Neural crest cell (in vitro differentiated cells): Measurements from ENCODE around the gene FUZ. TPM values are rescaled to one million over a fixed set of nuclear protein-coding genes. Genes with fewer than 3 reads are reported as not detected.
"Not testable (repeated sequence)": the region's sequence is repeated elsewhere in the genome, so short reads cannot be mapped to it uniquely, and the experiment has no call there.

Source experiments
- DNase-seq: peaks from one replicate; pipeline ENCODE4 v3.0.0; 2021; ENCODE audit warnings: low read depth, mixed read lengths, low spot score
- H3K27ac Mint-ChIP-seq: one replicate; pipeline ENCODE4 v1.8.0; 2021; ENCODE audit warnings: mild to moderate bottlenecking, mixed read lengths; ENCODE audit not compliant: unreplicated experiment
- H3K27me3 Mint-ChIP-seq: 2 replicates; pipeline ENCODE4 v1.8.0; 2021; ENCODE audit warnings: low read depth, mild to moderate bottlenecking, mixed read lengths
- H3K36me3 Mint-ChIP-seq: 2 replicates; pipeline ENCODE4 v1.8.0; 2021; ENCODE audit warnings: low read depth, mild to moderate bottlenecking, mixed read lengths
- H3K4me1 Mint-ChIP-seq: 2 replicates; pipeline ENCODE4 v1.8.0; 2021; ENCODE audit warnings: mixed read lengths
- H3K4me3 Mint-ChIP-seq: one replicate; pipeline ENCODE4 v1.8.0; 2021; ENCODE audit warnings: mild to moderate bottlenecking, mixed read lengths
- H3K9me3 Mint-ChIP-seq: 2 replicates; pipeline ENCODE4 v1.8.0; 2021; ENCODE audit warnings: mixed read lengths
- total RNA-seq: library from RNA; stranded (reverse); gene quantifications from 2 replicates; pipeline ENCODE4 v1.2.1, GENCODE V29; 2021
- TF ChIP-seq, protein P1 (sequence below): fragments of 200-600 bp; sonication (generic); conservative IDR thresholded peaks from 2 replicates; pipeline ENCODE4 v1.5.0; 2021; ENCODE audit warnings: antibody characterized with exemption, mild to moderate bottlenecking

FUZ gene
- total RNA-seq, 1 donor from 2014 or later, result 38.0 TPM

DNA sequence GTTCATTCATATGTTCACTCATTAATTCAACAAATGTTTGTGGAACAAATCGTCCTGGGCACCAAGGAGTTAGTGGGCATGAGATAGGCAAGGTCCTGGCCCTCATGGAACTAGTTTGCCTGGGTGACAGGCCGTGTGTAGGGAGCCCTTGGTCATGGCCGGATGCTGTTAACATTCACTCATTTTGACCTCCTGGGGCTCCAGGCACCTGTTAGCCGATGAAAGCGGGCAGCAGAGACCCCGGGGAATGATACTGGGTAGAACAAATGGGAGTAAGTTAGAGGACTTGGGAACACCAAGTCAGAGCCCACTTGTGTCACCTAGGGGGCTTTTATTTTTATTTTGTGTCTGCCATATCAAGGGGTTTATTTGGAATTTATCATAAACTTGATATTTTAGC is 11.6 kb upstream of the FUZ start:
- Mint-ChIP-seq H3K9me3 (no peaks in the 10 kb centered on the region), H3K36me3 (peaks cover 10% of the 10 kb centered on the region), H3K4me3 (no peak overlapping the region), H3K4me1 (peaks cover 15% of the 10 kb centered on the region), H3K27me3 (no peaks in the 10 kb centered on the region), H3K27ac (no peak overlapping the region)
- TF ChIP-seq, protein P1, sequence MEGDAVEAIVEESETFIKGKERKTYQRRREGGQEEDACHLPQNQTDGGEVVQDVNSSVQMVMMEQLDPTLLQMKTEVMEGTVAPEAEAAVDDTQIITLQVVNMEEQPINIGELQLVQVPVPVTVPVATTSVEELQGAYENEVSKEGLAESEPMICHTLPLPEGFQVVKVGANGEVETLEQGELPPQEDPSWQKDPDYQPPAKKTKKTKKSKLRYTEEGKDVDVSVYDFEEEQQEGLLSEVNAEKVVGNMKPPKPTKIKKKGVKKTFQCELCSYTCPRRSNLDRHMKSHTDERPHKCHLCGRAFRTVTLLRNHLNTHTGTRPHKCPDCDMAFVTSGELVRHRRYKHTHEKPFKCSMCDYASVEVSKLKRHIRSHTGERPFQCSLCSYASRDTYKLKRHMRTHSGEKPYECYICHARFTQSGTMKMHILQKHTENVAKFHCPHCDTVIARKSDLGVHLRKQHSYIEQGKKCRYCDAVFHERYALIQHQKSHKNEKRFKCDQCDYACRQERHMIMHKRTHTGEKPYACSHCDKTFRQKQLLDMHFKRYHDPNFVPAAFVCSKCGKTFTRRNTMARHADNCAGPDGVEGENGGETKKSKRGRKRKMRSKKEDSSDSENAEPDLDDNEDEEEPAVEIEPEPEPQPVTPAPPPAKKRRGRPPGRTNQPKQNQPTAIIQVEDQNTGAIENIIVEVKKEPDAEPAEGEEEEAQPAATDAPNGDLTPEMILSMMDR, result no peak
- DNase-seq, result no peak

DNA sequence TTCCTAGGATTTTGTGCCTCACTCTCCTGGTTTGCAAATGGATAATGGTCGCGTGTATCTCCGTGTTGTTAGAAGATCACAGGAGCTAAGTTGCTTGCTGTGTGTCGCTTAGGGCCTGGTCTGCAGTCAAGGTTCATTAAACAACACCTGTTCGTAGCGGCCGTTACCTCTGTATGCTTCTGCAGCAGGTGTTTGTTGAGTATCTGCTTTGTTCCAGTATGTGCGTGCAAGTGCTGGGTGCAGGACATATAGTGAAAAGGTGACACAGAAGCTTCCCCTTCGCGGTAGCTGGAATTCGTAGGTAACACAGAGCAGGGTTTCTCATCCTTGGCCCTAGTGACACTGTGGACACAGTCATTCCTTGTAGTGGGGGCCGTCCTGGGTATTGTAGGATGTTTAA is 10.4 kb upstream of the FUZ start:
- no peak for DNase-seq
- no peaks in the 10 kb centered on the region for H3K9me3 Mint-ChIP-seq
- TF ChIP-seq, protein P1, result no peak
- peak overlapping the region; percentile 68 for H3K4me3 Mint-ChIP-seq
- H3K36me3 Mint-ChIP-seq, result peaks cover 10% of the 10 kb centered on the region
- H3K27me3 Mint-ChIP-seq, result no peaks in the 10 kb centered on the region
- H3K4me1 Mint-ChIP-seq, result peaks cover 23% of the 10 kb centered on the region
- no peak overlapping the region for H3K27ac Mint-ChIP-seq

DNA sequence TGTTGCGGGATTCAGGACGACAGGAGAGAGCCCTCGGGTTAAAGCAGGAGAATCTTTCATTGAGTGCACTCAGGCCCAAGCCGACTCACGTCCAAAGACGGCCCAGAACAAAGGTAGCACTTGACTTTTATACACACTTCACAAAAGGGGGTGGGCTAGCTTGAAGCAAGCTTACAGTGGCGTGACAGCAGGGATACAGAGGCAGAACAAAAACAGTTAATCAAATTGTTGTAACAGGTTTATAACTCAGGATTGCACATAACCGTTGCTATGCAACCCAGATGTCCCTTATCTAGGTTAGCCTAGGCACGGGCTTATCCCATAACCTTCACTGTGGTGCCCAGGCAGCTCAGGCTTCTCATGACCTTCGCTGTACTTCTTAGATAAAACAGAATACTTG is 7.0 kb upstream of the FUZ start:
- Mint-ChIP-seq H3K27ac (peak overlapping the region; percentile 43), H3K4me3 (peak overlapping the region; percentile 100), H3K27me3 (no peaks in the 10 kb centered on the region), H3K36me3 (peaks cover 5% of the 10 kb centered on the region), H3K4me1 (peaks cover 29% of the 10 kb centered on the region), H3K9me3 (no peaks in the 10 kb centered on the region)
- DNase-seq, result no peak
- TF ChIP-seq, protein P1, result no peak

DNA sequence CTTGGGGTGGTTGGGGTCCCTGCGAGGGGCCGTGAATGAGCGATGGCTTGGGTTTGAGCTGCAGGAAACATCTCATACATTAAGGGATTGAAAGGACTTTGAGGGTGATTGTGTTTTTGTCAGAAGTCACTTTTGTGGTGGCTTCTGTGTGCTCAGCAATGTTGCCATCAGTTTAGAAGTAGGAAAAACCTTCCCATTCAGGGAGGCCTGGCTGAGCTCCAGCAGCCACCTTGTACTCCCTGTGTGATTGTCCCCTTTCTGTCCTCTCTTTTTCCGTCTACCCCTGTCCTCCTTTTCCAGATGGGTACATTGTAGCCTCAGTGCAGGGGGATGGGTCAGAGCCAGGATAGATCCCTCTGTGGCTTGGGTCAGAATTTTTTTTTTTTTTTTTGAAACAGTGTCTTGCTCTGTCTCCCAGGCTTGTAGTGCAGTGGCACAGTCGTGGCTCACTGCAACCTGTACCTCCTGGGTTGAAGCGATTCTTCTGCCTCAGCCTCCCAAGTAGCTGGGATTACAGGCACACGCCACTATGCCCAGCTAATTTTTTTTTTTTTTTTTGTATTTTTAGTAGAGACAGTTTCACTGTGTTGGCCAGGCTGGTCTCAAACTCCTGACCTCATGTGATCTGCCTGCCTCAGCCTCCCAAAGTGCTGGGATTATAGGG is 6.5 kb upstream of the FUZ start:
- H3K9me3 Mint-ChIP-seq, DNase-seq, H3K27me3 Mint-ChIP-seq, H3K36me3 Mint-ChIP-seq: not testable (repeated sequence)
- peaks cover 29% of the 10 kb centered on the region for H3K4me1 Mint-ChIP-seq
- peak overlapping the region; percentile 100 for H3K4me3 Mint-ChIP-seq
- peak overlapping the region; percentile 79 for H3K27ac Mint-ChIP-seq

DNA sequence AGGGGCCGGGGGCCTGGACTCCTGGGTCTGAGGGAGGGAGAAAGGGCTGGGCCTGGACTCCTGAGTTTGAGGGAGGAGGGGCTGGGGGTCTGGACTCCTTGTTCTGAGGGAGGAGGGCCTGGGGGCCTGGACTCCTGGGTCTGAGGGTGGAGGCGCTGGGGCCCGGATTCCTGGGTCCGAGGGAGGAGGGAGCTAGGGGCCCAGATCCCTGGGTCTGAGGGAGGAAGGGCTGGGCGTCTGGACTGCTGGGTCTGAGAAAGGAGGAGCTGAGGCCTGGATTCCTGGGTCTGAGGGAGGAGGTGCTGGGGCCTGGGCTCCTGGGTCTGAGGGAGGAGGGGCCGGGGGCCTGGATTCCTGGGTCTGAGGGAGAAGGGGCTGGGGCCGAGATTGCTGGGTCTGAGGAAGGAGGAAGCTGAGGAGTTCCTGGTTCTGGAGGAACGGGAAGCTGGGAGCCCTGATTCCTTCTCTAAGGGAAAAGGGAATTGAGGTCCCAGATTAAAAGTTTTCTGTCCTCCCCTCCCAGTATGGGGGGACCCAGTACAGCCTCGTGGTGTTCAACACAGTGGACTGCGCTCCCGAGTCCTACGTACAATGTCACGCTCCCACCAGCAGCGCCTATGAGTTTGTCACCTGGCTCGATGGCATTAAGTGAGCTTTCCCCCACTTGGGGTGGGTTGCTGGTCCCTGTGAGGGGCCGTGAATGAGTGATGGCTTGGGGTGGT is 5.7 kb upstream of the FUZ start:
- DNase-seq, result no peak
- H3K36me3 Mint-ChIP-seq, result peaks cover 5% of the 10 kb centered on the region
- H3K27me3 Mint-ChIP-seq, result no peaks in the 10 kb centered on the region
- no peaks in the 10 kb centered on the region for H3K9me3 Mint-ChIP-seq
- H3K4me1 Mint-ChIP-seq, result peaks cover 34% of the 10 kb centered on the region
- TF ChIP-seq, protein P1, result no peak
- H3K27ac Mint-ChIP-seq, result peak overlapping the region; percentile 99
- peak overlapping the region; percentile 100 for H3K4me3 Mint-ChIP-seq

DNA sequence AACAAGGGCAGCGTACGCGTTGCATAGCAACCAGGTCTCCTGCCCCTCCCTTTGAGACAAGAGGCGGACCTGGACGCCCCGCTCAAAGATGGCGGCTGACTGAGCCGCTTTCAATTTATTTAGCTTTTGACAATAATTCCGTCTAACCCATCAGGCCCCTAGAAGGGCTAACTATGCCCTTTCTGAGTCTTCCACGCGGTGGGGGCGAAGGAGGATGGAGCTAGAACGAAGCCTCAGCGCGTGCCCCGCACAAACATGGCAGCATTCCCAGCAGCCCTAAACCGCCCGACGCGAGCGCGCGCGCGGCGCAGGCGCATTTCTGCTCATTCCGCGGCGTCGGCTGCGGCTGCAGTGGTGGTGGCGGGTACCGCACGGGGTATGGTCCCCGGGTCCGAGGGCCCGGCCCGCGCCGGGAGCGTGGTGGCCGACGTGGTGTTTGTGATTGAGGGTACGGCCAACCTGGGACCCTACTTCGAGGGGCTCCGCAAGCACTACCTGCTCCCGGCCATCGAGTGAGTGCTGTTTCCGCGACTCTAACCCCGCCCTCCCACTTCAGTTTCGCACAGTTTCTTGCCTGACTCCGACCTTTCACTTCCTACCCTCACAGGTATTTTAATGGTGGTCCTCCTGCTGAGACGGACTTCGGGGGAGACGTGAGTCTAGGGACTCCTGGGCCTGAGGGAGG is 5.0 kb upstream of the FUZ start, which contains the start of gene MED25:
MED25 (plus strand) TSS at position 326 of the 685 bp plus-strand sequence; CDS start at position 379, 53 bp downstream.
- Mint-ChIP-seq H3K27me3 (no peaks in the 10 kb centered on the region), H3K4me1 (peaks cover 40% of the 10 kb centered on the region), H3K36me3 (peaks cover 1% of the 10 kb centered on the region), H3K9me3 (no peaks in the 10 kb centered on the region), H3K27ac (peak within 1 kb of the TSS; percentile 99), H3K4me3 (peak within 1 kb of the TSS; percentile 100)
- TF ChIP-seq, protein P1, result peak; percentile 52
- peak; percentile 82 for DNase-seq
